ENCODE data around the gene CD22.

DNA sequence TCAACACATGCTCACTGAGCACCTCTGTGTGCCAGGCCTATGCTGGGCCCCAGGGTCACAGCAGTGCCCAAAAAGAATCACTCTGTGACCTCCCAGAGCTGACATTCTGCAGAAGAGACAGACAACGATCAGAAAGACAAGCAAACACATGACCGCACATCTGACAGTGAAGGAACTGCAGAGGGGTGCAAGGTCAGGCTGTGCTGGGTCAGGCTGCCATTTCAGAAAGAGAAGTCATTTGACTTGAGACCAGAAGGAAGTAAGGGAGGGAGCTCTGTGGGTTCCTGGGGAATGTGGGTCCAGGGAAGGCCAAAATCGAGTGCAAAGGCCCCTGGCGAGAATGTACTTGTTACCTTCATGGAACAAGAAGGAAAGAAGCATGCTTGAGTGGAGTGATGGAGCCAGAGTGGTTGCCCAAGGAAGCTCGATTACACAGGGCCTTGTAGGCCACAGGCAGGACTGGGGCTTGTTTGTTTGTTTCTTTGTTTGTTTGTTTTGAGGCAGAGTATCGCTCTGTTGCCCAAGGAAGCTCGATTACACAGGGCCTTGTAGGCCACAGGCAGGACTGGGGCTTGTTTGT lies 11.4 kb upstream of the CD22 start:
- TF ChIP-seq, protein P1, sequence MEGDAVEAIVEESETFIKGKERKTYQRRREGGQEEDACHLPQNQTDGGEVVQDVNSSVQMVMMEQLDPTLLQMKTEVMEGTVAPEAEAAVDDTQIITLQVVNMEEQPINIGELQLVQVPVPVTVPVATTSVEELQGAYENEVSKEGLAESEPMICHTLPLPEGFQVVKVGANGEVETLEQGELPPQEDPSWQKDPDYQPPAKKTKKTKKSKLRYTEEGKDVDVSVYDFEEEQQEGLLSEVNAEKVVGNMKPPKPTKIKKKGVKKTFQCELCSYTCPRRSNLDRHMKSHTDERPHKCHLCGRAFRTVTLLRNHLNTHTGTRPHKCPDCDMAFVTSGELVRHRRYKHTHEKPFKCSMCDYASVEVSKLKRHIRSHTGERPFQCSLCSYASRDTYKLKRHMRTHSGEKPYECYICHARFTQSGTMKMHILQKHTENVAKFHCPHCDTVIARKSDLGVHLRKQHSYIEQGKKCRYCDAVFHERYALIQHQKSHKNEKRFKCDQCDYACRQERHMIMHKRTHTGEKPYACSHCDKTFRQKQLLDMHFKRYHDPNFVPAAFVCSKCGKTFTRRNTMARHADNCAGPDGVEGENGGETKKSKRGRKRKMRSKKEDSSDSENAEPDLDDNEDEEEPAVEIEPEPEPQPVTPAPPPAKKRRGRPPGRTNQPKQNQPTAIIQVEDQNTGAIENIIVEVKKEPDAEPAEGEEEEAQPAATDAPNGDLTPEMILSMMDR (conservative IDR thresholded peaks at IDR 0.05 in 1 of 2, IDR thresholded peaks at IDR 0.05 in 1 of 2; ENCODE audit: low read depth in 1 of 2, low read length in 2 of 2), result no peak
- TF ChIP-seq EZH2 (IDR thresholded peaks at IDR 0.05; ENCODE audit: low read length, missing control alignments), result no peak

Data from fibroblast of lung (primary cell).